Trophoblast cell (in vitro differentiated cells and primary cell): ENCODE measurements around the gene PARP6.
A peak's percentile ranks its signal among the peaks of the same experiment; 100 is the strongest.

ENCODE experiments used
- DNase-seq, 2 donors: peaks; one replicate each; pipeline ENCODE4 v3.0.0-alpha.2; 2016
- H2AFZ ChIP-seq: 2 replicates; pipeline ENCODE4 v1.6.1; 2013; ENCODE audit warnings: low read length, moderate library complexity, mild to moderate bottlenecking; ENCODE audit not compliant: insufficient read depth, poor library complexity
- H2AK5ac ChIP-seq: 2 replicates; pipeline ENCODE4 v1.6.1; 2013; ENCODE audit warnings: mild to moderate bottlenecking, low read length
- H2BK120ac ChIP-seq: 2 replicates; pipeline ENCODE4 v1.6.1; 2013; ENCODE audit warnings: low read length, mild to moderate bottlenecking, moderate library complexity; ENCODE audit not compliant: insufficient read depth, poor library complexity
- H2BK12ac ChIP-seq: 2 replicates; pipeline ENCODE4 v1.6.1; 2013; ENCODE audit warnings: mild to moderate bottlenecking, low read length, moderate library complexity
- H2BK5ac ChIP-seq: 2 replicates; pipeline ENCODE4 v1.6.1; 2013; ENCODE audit warnings: low read length, low read depth, moderate library complexity, mild to moderate bottlenecking; ENCODE audit not compliant: poor library complexity
- H3K14ac ChIP-seq: 2 replicates; pipeline ENCODE4 v1.6.1; 2013; ENCODE audit warnings: mild to moderate bottlenecking, low read length
- H3K18ac ChIP-seq: 2 replicates; pipeline ENCODE4 v1.6.1; 2013; ENCODE audit warnings: mild to moderate bottlenecking, low read length
- H3K23ac ChIP-seq: 2 replicates; pipeline ENCODE4 v1.6.1; 2013; ENCODE audit warnings: low read length
- H3K27ac ChIP-seq: 2 replicates; pipeline ENCODE4 v1.5.1; 2013; ENCODE audit warnings: low read depth, mild to moderate bottlenecking, inconsistent platforms, low read length, moderate library complexity
- H3K27me3 ChIP-seq: 2 replicates; pipeline ENCODE4 v1.6.1; 2013; ENCODE audit warnings: inconsistent platforms, mild to moderate bottlenecking, low read length, moderate library complexity; ENCODE audit not compliant: insufficient read depth
- H3K36me3 ChIP-seq, 2 experiments: 1 replicate in 1 of 2; 2 replicates in 1 of 2; pipeline ENCODE4 v1.6.1; 2013; ENCODE audit warnings: low read length in 2 of 2, mild to moderate bottlenecking in 2 of 2, moderate library complexity in 1 of 2; ENCODE audit not compliant: insufficient read depth in 2 of 2, control insufficient read depth in 1 of 2
- H3K4ac ChIP-seq: 2 replicates; pipeline ENCODE4 v1.6.1; 2013; ENCODE audit warnings: low read depth, mild to moderate bottlenecking, low read length, moderate library complexity
- H3K4me1 ChIP-seq, 2 experiments: 1 replicate in 1 of 2; 2 replicates in 1 of 2; pipeline ENCODE4 v1.6.1; 2013; ENCODE audit warnings: low read length in 2 of 2, mild to moderate bottlenecking in 2 of 2, moderate library complexity in 1 of 2; ENCODE audit not compliant: insufficient read depth in 2 of 2, control insufficient read depth in 1 of 2
- H3K4me2 ChIP-seq: 2 replicates; pipeline ENCODE4 v1.6.1; 2013; ENCODE audit warnings: inconsistent platforms, mild to moderate bottlenecking, low read length, moderate library complexity
- H3K4me3 ChIP-seq: 2 replicates; pipeline ENCODE4 v1.5.1; 2013; ENCODE audit warnings: mild to moderate bottlenecking, low read depth, low read length, inconsistent platforms
- H3K79me1 ChIP-seq: one replicate; pipeline ENCODE4 v1.6.1; 2013; ENCODE audit warnings: low read length
- H3K79me2 ChIP-seq: 2 replicates; pipeline ENCODE4 v1.6.1; 2013; ENCODE audit warnings: low read length, mild to moderate bottlenecking; ENCODE audit not compliant: control insufficient read depth, insufficient read depth, poor library complexity
- H3K9ac ChIP-seq: 2 replicates; pipeline ENCODE4 v1.6.1; 2013; ENCODE audit warnings: mild to moderate bottlenecking, low read length
- H3K9me3 ChIP-seq: 2 replicates; pipeline ENCODE4 v1.6.1; 2013; ENCODE audit warnings: low read depth, mild to moderate bottlenecking, control low read depth, inconsistent platforms, low read length; ENCODE audit not compliant: insufficient read depth
- H4K12ac ChIP-seq: 2 replicates; pipeline ENCODE4 v1.6.1; 2013; ENCODE audit warnings: low read depth, mild to moderate bottlenecking, low read length, moderate library complexity
- H4K8ac ChIP-seq: 2 replicates; pipeline ENCODE4 v1.6.1; 2013; ENCODE audit warnings: low read depth, mild to moderate bottlenecking, low read length, moderate library complexity
- H4K91ac ChIP-seq: one replicate; pipeline ENCODE4 v1.6.1; 2013; ENCODE audit warnings: low read depth, mild to moderate bottlenecking, low read length, moderate library complexity
- WGBS: extraction: QIAGEN DNeasy Blood & Tissue Kit; methylation state at CpG from one replicate; pipeline ENCODE4 v1.1.7; 2013; ENCODE audit warnings: missing lambda C conversion rate; ENCODE audit not compliant: insufficient read length, insufficient coverage; ENCODE audit errors: extremely low coverage; 5-methylcytosine and 5-hydroxymethylcytosine counted together

PARP6 gene

GRCh38 chr15:72235298-72235697 lies 37.1 kb downstream of the PARP6 start:
- no peak overlapping the region for H3K4me2 ChIP-seq
- DNase-seq = no peak
- no peak overlapping the region for H3K9ac ChIP-seq
- H2AK5ac ChIP-seq = no peak overlapping the region
- H3K18ac ChIP-seq = no peak overlapping the region
- H3K14ac ChIP-seq = no peak overlapping the region
- no peak overlapping the region for H2BK5ac ChIP-seq
- H3K79me1 ChIP-seq = peaks cover 23% of the 10 kb centered on the region
- no peak overlapping the region for H2BK120ac ChIP-seq
- no peak overlapping the region for H3K23ac ChIP-seq
- H3K4ac ChIP-seq = no peak overlapping the region
- no peak overlapping the region for H2AFZ ChIP-seq
- H4K8ac ChIP-seq = no peak overlapping the region
- H3K27me3 ChIP-seq = no peaks in the 10 kb centered on the region
- H4K91ac ChIP-seq = no peak overlapping the region
- no peaks in the 10 kb centered on the region for H3K36me3 ChIP-seq
- no peak overlapping the region for H3K4me3 ChIP-seq
- H3K4me1 ChIP-seq = peaks cover 11 to 12% of the 10 kb centered on the region in 2 experiments
- no peak overlapping the region for H4K12ac ChIP-seq
- no peaks in the 10 kb centered on the region for H3K9me3 ChIP-seq
- WGBS = no CpG with 5 or more reads among the region's 4 CpGs
- no peak overlapping the region for H3K27ac ChIP-seq
- H2BK12ac ChIP-seq = no peak overlapping the region
- peaks cover 8% of the 10 kb centered on the region for H3K79me2 ChIP-seq

- no peak overlapping the region for H3K4me2 ChIP-seq
- H2BK120ac ChIP-seq = no peak overlapping the region
- no peaks in the 10 kb centered on the region for H3K9me3 ChIP-seq
- no peak overlapping the region for H2BK12ac ChIP-seq
- no peak overlapping the region for H4K91ac ChIP-seq
- no peak overlapping the region for H3K27ac ChIP-seq
- H3K4me3 ChIP-seq = no peak overlapping the region
- no peak overlapping the region for H4K12ac ChIP-seq
- no peaks in the 10 kb centered on the region for H3K36me3 ChIP-seq
- H4K8ac ChIP-seq = no peak overlapping the region
- no peak overlapping the region for H3K9ac ChIP-seq
- no peak for DNase-seq
- H2BK5ac ChIP-seq = no peak overlapping the region
- WGBS = no CpG with 5 or more reads among the region's 6 CpGs
- peaks cover 33% of the 10 kb centered on the region for H3K79me1 ChIP-seq
- no peak overlapping the region for H3K4ac ChIP-seq
- no peak overlapping the region for H3K23ac ChIP-seq
- peaks cover 17% of the 10 kb centered on the region for H3K79me2 ChIP-seq
- H2AFZ ChIP-seq = no peak overlapping the region
- no peak overlapping the region for H3K18ac ChIP-seq
- H3K27me3 ChIP-seq = no peaks in the 10 kb centered on the region
- peaks cover 14 to 18% of the 10 kb centered on the region in 2 experiments for H3K4me1 ChIP-seq
- no peak overlapping the region for H3K14ac ChIP-seq
- H2AK5ac ChIP-seq = no peak overlapping the region
Measured at GRCh38 chr15:72233769-72234168, 38.6 kb downstream of the PARP6 start.

- WGBS = no CpG with 5 or more reads among the region's 16 CpGs
- H3K79me1 ChIP-seq = peaks cover 29% of the 10 kb centered on the region
- H3K9ac ChIP-seq = peak overlapping the region; percentile 38
- H4K91ac ChIP-seq = peak overlapping the region; percentile 69
- H3K18ac ChIP-seq = peak overlapping the region; percentile 80
- H4K12ac ChIP-seq = peak overlapping the region; percentile 63
- H3K4me2 ChIP-seq = peak overlapping the region; percentile 70
- H2AK5ac ChIP-seq = peak overlapping the region; percentile 38
- peak overlapping the region; percentile 26 for H2BK120ac ChIP-seq
- peak overlapping the region; percentile 66 for H3K4me3 ChIP-seq
- H2BK12ac ChIP-seq = no peak overlapping the region
- peak overlapping the region; percentile 62 for H3K14ac ChIP-seq
- peak overlapping the region; percentile 70 for H3K27ac ChIP-seq
- peak overlapping the region; percentile 74 for H3K4ac ChIP-seq
- peaks cover 20% of the 10 kb centered on the region for H3K79me2 ChIP-seq
- H2BK5ac ChIP-seq = peak overlapping the region; percentile 58
- H3K4me1 ChIP-seq = peaks cover 15 to 20% of the 10 kb centered on the region in 2 experiments
- no peaks in the 10 kb centered on the region for H3K9me3 ChIP-seq
- peak overlapping the region; percentile 48 for H2AFZ ChIP-seq
- H4K8ac ChIP-seq = peak overlapping the region; percentile 52
- no peak overlapping the region for H3K23ac ChIP-seq
- DNase-seq = peak; percentile 58 to 67
- no peaks in the 10 kb centered on the region for H3K36me3 ChIP-seq
- no peaks in the 10 kb centered on the region for H3K27me3 ChIP-seq
Measured at GRCh38 chr15:72231833-72232478, 40.4 kb downstream of the PARP6 start.

- H2BK12ac ChIP-seq = no peak within 1 kb of the TSS
- no peak within 1 kb of the TSS for H3K23ac ChIP-seq
- peak within 1 kb of the TSS; percentile 93 for H3K18ac ChIP-seq
- H3K79me1 ChIP-seq = peaks cover 24% of the 10 kb centered on the region
- peak within 1 kb of the TSS; percentile 89 for H3K14ac ChIP-seq
- peak; percentile 96 to 99 for DNase-seq
- H3K27ac ChIP-seq = peak within 1 kb of the TSS; percentile 91
- H3K79me2 ChIP-seq = peaks cover 22% of the 10 kb centered on the region
- H3K36me3 ChIP-seq = peaks cover 0 to 1% of the 10 kb centered on the region in 2 experiments
- H2AFZ ChIP-seq = peak within 1 kb of the TSS; percentile 61
- no peaks in the 10 kb centered on the region for H3K27me3 ChIP-seq
- WGBS = no CpG with 5 or more reads among the region's 67 CpGs
- H2BK5ac ChIP-seq = peak within 1 kb of the TSS; percentile 86
- H3K4me1 ChIP-seq = peaks cover 16 to 22% of the 10 kb centered on the region in 2 experiments
- peak within 1 kb of the TSS; percentile 92 for H4K8ac ChIP-seq
- H4K12ac ChIP-seq = peak within 1 kb of the TSS; percentile 90
- peak within 1 kb of the TSS; percentile 84 for H2AK5ac ChIP-seq
- H3K4me3 ChIP-seq = peak within 1 kb of the TSS; percentile 86
- H3K9me3 ChIP-seq = no peaks in the 10 kb centered on the region
- peak within 1 kb of the TSS; percentile 90 for H4K91ac ChIP-seq
- H2BK120ac ChIP-seq = peak within 1 kb of the TSS; percentile 86
- H3K9ac ChIP-seq = peak within 1 kb of the TSS; percentile 95
- H3K4ac ChIP-seq = peak within 1 kb of the TSS; percentile 98
- peak within 1 kb of the TSS; percentile 70 for H3K4me2 ChIP-seq
Measured at GRCh38 chr15:72231066-72231832, 41.1 kb downstream of the PARP6 start, which contains the start of gene PKM. Gene PKM (minus strand): TSS chr15:72231190. CDS start chr15:72219097, 12,093 bp downstream.
